22Rv1 (cell line): ENCODE results near the gene IFT122.

Experiments
- H3K27ac ChIP-seq: fragments of 450-650 bp; 2 replicates; pipeline ENCODE4 v1.5.1; 2017
- CTCF ChIP-seq: fragments of 450-650 bp; IDR thresholded peaks from 2 replicates; pipeline ENCODE4 v1.5.1; 2017; ENCODE audit warnings: mild to moderate bottlenecking
- ZFX ChIP-seq: fragments of 450-650 bp; IDR thresholded peaks from 2 replicates; pipeline ENCODE4 v1.6.1; 2017; ENCODE audit warnings: antibody characterized with exemption, borderline replicate concordance

Gene IFT122

GRCh38 chr3:129441782-129442181 is 1.8 kb downstream of the IFT122 start:
- H3K27ac ChIP-seq, result no peak overlapping the region; the same call in 1 of the 2 replicates
- no peak for TF ChIP-seq CTCF
- TF ChIP-seq ZFX, result no peak

- no peak overlapping the region for H3K27ac ChIP-seq
- TF ChIP-seq CTCF (no peak), ZFX (no peak)
These were observed 2.5 kb downstream of the IFT122 start for GRCh38 chr3:129442486-129442885.

GRCh38 chr3:129442947-129443346 is 2.9 kb downstream of the IFT122 start:
- TF ChIP-seq CTCF, result no peak
- no peak for TF ChIP-seq ZFX
- no peak overlapping the region for H3K27ac ChIP-seq

GRCh38 chr3:129445471-129445870 is 5.4 kb downstream of the IFT122 start:
- no peak overlapping the region for H3K27ac ChIP-seq
- TF ChIP-seq ZFX (no peak), CTCF (no peak)

- peak overlapping the region; percentile 85 for H3K27ac ChIP-seq
These were observed 6.9 kb downstream of the IFT122 start for GRCh38 chr3:129446926-129447325.

GRCh38 chr3:129448186-129448895 is 8.3 kb downstream of the IFT122 start:
- H3K27ac ChIP-seq, result peak overlapping the region; percentile 85

More at GRCh38 chr3:129446926-129447325, 6.9 kb downstream of the IFT122 start:
- TF ChIP-seq ZFX (no peak), CTCF (no peak)

More at GRCh38 chr3:129448186-129448895, 8.3 kb downstream of the IFT122 start:
- no peak for TF ChIP-seq ZFX
- TF ChIP-seq CTCF, result no peak
